SK-N-SH treated with all-trans-retinoic acid at 6 μM for 48 hours (cell line): ENCODE measurements around the gene PRXL2B.

Source experiments
- ATAC-seq: fragments of 200-7000 bp; cut with Tn5 transposase; 3 replicates; pipeline ENCODE4 v1.9.1; 2020; ENCODE audit warnings: mild to moderate bottlenecking, moderate library complexity
- ARNTL ChIP-seq: fragments of 450-650 bp; formaldehyde crosslinking; IDR thresholded peaks from 2 replicates; pipeline ENCODE4 v1.5.0; 2020; ENCODE audit warnings: low read depth, mild to moderate bottlenecking, moderate library complexity, borderline replicate concordance
- BACH2 ChIP-seq: fragments of 250-450 bp; sonication (Bioruptor Pico); IDR thresholded peaks from 2 replicates; pipeline ENCODE4 v1.9.0; 2021; ENCODE audit warnings: mild to moderate bottlenecking, borderline replicate concordance
- CREB5 ChIP-seq: fragments of 250-450 bp; sonication (Bioruptor Pico); IDR thresholded peaks from 2 replicates; pipeline ENCODE4 v1.5.1; 2020; ENCODE audit warnings: low read depth, mild to moderate bottlenecking, moderate library complexity
- CSDC2 ChIP-seq: fragments of 250-450 bp; sonication (Bioruptor Pico); IDR thresholded peaks from 2 replicates; pipeline ENCODE4 v1.5.0; 2020; ENCODE audit warnings: mild to moderate bottlenecking, moderate library complexity
- ESRRG ChIP-seq: fragments of 250-450 bp; sonication (Bioruptor Pico); IDR thresholded peaks from 2 replicates; pipeline ENCODE4 v1.6.1; 2021; ENCODE audit warnings: mild to moderate bottlenecking
- GLIS3 ChIP-seq: fragments of 250-450 bp; sonication (Bioruptor Pico); IDR thresholded peaks from 2 replicates; pipeline ENCODE4 v1.5.0; 2020; ENCODE audit warnings: mild to moderate bottlenecking, moderate library complexity
- PATZ1 ChIP-seq: fragments of 250-450 bp; sonication (Bioruptor Pico); IDR thresholded peaks from 2 replicates; pipeline ENCODE4 v1.8.0; 2020; ENCODE audit warnings: mild to moderate bottlenecking, moderate library complexity, borderline replicate concordance
- PPARA ChIP-seq: fragments of 250-450 bp; sonication (Bioruptor Pico); IDR thresholded peaks from 2 replicates; pipeline ENCODE4 v1.5.0; 2020; ENCODE audit warnings: mild to moderate bottlenecking, borderline replicate concordance
- RARB ChIP-seq: fragments of 250-450 bp; sonication (Bioruptor Pico); IDR thresholded peaks from 2 replicates; pipeline ENCODE4 v1.8.0; 2021; ENCODE audit warnings: mild to moderate bottlenecking, moderate library complexity
- SNAI2 ChIP-seq: fragments of 250-450 bp; sonication (Bioruptor Pico); IDR thresholded peaks from 2 replicates; pipeline ENCODE4 v1.5.0; 2020; ENCODE audit warnings: mild to moderate bottlenecking, moderate library complexity
- TCF4 ChIP-seq: fragments of 250-450 bp; sonication (Bioruptor Pico); IDR thresholded peaks from 2 replicates; pipeline ENCODE4 v1.8.0; 2021; ENCODE audit warnings: mild to moderate bottlenecking, moderate library complexity, borderline replicate concordance
- TOX ChIP-seq: fragments of 250-450 bp; sonication (Bioruptor Pico); IDR thresholded peaks from 2 replicates; pipeline ENCODE4 v1.8.0; 2021; ENCODE audit warnings: mild to moderate bottlenecking, moderate library complexity, borderline replicate concordance
- TSHZ2 ChIP-seq: fragments of 250-450 bp; sonication (Bioruptor Pico); IDR thresholded peaks from 2 replicates; pipeline ENCODE4 v1.5.0; 2020; ENCODE audit warnings: mild to moderate bottlenecking, moderate library complexity
- ZC3H10 ChIP-seq: fragments of 250-450 bp; sonication (Bioruptor Pico); IDR thresholded peaks from 2 replicates; pipeline ENCODE4 v1.5.1; 2021; ENCODE audit warnings: mild to moderate bottlenecking, moderate library complexity
- ZFP3 ChIP-seq: fragments of 250-450 bp; sonication (Bioruptor Pico); IDR thresholded peaks from 2 replicates; pipeline ENCODE4 v1.5.0; 2020; ENCODE audit warnings: mild to moderate bottlenecking, moderate library complexity
- ZNF565 ChIP-seq: fragments of 450-650 bp; formaldehyde crosslinking; conservative IDR thresholded peaks from 2 replicates; pipeline ENCODE4 v1.5.0; 2020; ENCODE audit warnings: low read depth, mild to moderate bottlenecking, moderate library complexity
- ZNF70 ChIP-seq: fragments of 450-650 bp; formaldehyde crosslinking; IDR thresholded peaks from 2 replicates; pipeline ENCODE4 v1.5.0; 2020; ENCODE audit warnings: mild to moderate bottlenecking, moderate library complexity
- ZNF8 ChIP-seq: fragments of 450-650 bp; formaldehyde crosslinking; IDR thresholded peaks from 2 replicates; pipeline ENCODE4 v1.5.0; 2020; ENCODE audit warnings: mild to moderate bottlenecking, moderate library complexity

PRXL2B gene

GRCh38 chr1:2611621-2612437 is 25.3 kb downstream of the PRXL2B start (continued):
- TF ChIP-seq PATZ1 (CRISPR knock-in tag): no peak

GRCh38 chr1:2612591-2613365 is 26.2 kb downstream of the PRXL2B start:
- TF ChIP-seq CSDC2: no peak
- no peak for TF ChIP-seq TOX (CRISPR knock-in tag)
- no peak for TF ChIP-seq ZNF565 (CRISPR knock-in tag)
- no peak for TF ChIP-seq PATZ1 (CRISPR knock-in tag)
- no peak for TF ChIP-seq TSHZ2 (CRISPR knock-in tag)
- TF ChIP-seq, all 23 proteins: peak for 0
- ATAC-seq: no peak

- no peak for ATAC-seq
- TF ChIP-seq RARB (CRISPR knock-in tag) (no peak), TOX (CRISPR knock-in tag) (no peak), ZNF70 (CRISPR knock-in tag) (no peak), SNAI2 (CRISPR knock-in tag) (no peak), ZNF565 (CRISPR knock-in tag) (no peak), ZNF8 (CRISPR knock-in tag) (no peak), PPARA (CRISPR knock-in tag) (no peak), ZFP3 (CRISPR knock-in tag) (no peak), TSHZ2 (CRISPR knock-in tag) (no peak), TCF4 (no peak), GLIS3 (no peak), CREB5 (CRISPR knock-in tag) (no peak), BACH2 (CRISPR knock-in tag) (no peak), ESRRG (no peak), CSDC2 (no peak), ZC3H10 (no peak), ARNTL (CRISPR knock-in tag) (no peak)
- TF ChIP-seq, all 23 proteins: peak for 0
Measured at GRCh38 chr1:2614145-2614544, 27.6 kb downstream of the PRXL2B start.
